ENCODE results near the gene IGFL4. TPM values are rescaled to one million over a fixed set of nuclear protein-coding genes. Genes with fewer than 3 reads are reported as not detected.
"Not testable (repeated sequence)": the region's sequence is repeated elsewhere in the genome, so short reads cannot be mapped to it uniquely, and the experiment has no call there.

Gene IGFL4
- 1.2 TPM for polyA plus RNA-seq (2013, experiment 1 of 4)
- polyA plus RNA-seq (2013, experiment 2 of 4): 0.34 TPM
- polyA plus RNA-seq (2013, experiment 3 of 4): 0.53 TPM
- 0.73 TPM for polyA plus RNA-seq (2013, experiment 4 of 4)

DNA sequence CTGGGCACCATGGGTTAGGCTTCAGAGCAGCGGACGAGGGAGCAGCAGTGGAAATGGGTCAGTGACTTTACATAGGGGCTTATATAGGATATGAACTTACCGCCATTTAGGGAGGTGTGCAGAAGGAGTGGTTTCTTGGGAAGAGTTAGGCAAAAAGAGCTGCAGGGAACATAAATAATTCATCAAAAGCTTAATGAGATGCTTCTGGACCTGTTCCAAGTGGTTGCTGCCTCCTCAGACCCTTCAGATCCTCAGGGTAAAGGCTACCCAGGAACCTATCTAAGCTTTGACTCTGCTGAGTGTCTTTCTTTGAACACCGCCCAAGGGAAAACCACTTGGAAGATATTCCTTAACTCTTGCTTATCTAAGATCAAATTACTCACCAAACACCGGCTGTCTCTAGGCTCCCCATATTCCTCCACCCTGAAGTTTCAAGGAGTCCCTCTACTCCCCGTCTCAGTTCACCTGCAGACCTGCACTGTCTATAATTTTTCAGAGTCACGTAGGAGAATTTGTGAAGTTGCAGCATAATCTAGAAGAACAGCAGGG, at the start of gene IGFL4:
IGFL4 (minus strand) TSS at position 51 of the 549 bp plus-strand sequence; CDS start at position 11, 40 bp downstream.
- WGBS, 2 experiments: 93 to 97% methylated on average over 7 of the region's 7 CpGs
- no peaks in the 10 kb centered on the region for H3K36me3 ChIP-seq (ENCODE audit: control insufficient read depth, insufficient read depth, low read length)
- no peaks in the 10 kb centered on the region for H3K27me3 ChIP-seq (ENCODE audit: control insufficient read depth, insufficient read depth, low read length, poor library complexity, severe bottlenecking)
- no peak within 1 kb of the TSS for H3K4me3 ChIP-seq (ENCODE audit: insufficient read depth, low read depth, low read length)
- H3K4me1 ChIP-seq (ENCODE audit: control insufficient read depth, insufficient read depth, low read length): no peaks in the 10 kb centered on the region
- no peaks in the 10 kb centered on the region for H3K9me3 ChIP-seq (ENCODE audit: control insufficient read depth, low read length)
- H3K27ac ChIP-seq (ENCODE audit: insufficient read depth, low read depth, low read length, poor library complexity, severe bottlenecking): no peak within 1 kb of the TSS

DNA sequence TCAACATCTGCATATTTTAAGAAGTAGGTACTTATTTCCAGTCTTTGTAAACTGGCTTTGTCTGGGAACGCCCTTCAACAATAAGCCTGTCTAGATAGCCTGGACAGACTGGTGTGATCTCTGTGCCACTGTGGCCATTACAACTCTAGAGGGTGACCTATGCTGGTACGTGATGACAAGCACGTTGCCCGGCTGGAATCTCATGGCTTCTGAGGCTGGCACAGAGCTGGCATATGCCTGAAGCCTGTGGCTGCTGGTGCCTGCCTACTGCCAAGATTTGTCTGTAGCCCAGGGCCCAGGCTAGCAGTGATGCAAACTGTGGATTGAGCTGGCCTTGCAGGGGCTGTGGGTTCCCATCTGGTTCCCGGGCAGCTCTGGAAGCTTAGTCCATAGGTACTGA, 49.6 kb upstream of the IGFL4 start:
- Histone ChIP-seq H3K36me3 (ENCODE audit: control insufficient read depth, insufficient read depth, low read length) (no peaks in the 10 kb centered on the region), H3K9me3 (ENCODE audit: control insufficient read depth, low read length) (no peaks in the 10 kb centered on the region), H3K4me3 (ENCODE audit: insufficient read depth, low read depth, low read length) (no peak overlapping the region), H3K27me3 (ENCODE audit: control insufficient read depth, insufficient read depth, low read length, poor library complexity, severe bottlenecking) (no peaks in the 10 kb centered on the region), H3K27ac (ENCODE audit: insufficient read depth, low read depth, low read length, poor library complexity, severe bottlenecking) (no peak overlapping the region), H3K4me1 (ENCODE audit: control insufficient read depth, insufficient read depth, low read length) (no peaks in the 10 kb centered on the region)
- WGBS, 2 experiments: 94% methylated on average over 5 of the region's 5 CpGs

DNA sequence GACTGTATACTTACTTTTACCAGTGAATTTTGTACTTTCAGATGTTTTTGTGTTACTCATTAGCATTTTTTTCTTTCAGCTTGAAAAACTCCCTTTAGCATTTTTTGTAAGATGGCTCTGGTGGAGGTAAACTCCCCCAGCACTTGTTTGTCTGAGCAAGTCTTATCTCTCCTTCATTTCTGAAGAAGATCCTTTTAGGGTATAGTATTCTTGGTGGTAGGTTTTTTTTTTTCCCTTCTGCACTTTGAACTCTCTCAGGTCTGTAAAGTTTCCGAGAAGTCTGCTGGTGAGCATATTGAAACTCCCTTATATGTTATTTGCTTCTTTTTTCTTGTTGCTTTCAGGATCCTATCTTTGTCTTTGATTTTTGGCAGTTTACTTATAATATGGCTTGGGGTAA, 48.6 kb upstream of the IGFL4 start:
- Histone ChIP-seq H3K9me3 (ENCODE audit: control insufficient read depth, low read length) (no peaks in the 10 kb centered on the region), H3K4me1 (ENCODE audit: control insufficient read depth, insufficient read depth, low read length) (no peaks in the 10 kb centered on the region), H3K36me3 (ENCODE audit: control insufficient read depth, insufficient read depth, low read length) (no peaks in the 10 kb centered on the region), H3K4me3 (ENCODE audit: insufficient read depth, low read depth, low read length) (no peak overlapping the region), H3K27ac (ENCODE audit: insufficient read depth, low read depth, low read length, poor library complexity, severe bottlenecking) (no peak overlapping the region), H3K27me3 (ENCODE audit: control insufficient read depth, insufficient read depth, low read length, poor library complexity, severe bottlenecking) (no peaks in the 10 kb centered on the region)
- WGBS, 2 experiments: no CpG with 5 or more reads among the region's 1 CpG

DNA sequence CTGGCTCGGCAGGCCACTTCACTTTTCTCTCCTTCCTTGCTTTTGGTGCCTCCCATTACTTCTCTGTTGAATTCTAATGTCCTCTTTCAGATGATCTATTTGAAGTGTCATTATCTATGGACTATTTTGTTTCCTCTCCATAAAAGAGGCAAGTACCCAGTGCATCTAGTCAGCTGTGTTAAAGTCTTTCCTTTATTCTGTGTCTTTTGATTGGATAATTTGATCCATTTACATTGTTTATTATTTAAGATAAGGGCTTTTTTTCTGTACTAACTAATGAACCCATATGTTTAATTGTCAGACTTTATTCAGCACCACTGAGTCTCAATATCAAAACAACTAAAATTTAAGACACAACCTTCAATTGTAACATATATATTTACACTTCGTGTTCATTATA, 47.3 kb upstream of the IGFL4 start:
- Histone ChIP-seq H3K27me3 (ENCODE audit: control insufficient read depth, insufficient read depth, low read length, poor library complexity, severe bottlenecking) (no peaks in the 10 kb centered on the region), H3K4me3 (ENCODE audit: insufficient read depth, low read depth, low read length) (no peak overlapping the region), H3K36me3 (ENCODE audit: control insufficient read depth, insufficient read depth, low read length) (no peaks in the 10 kb centered on the region), H3K4me1 (ENCODE audit: control insufficient read depth, insufficient read depth, low read length) (no peaks in the 10 kb centered on the region), H3K27ac (ENCODE audit: insufficient read depth, low read depth, low read length, poor library complexity, severe bottlenecking) (no peak overlapping the region), H3K9me3 (ENCODE audit: control insufficient read depth, low read length) (no peaks in the 10 kb centered on the region)
- 93 to 100% methylated on average over 2 of the region's 2 CpGs for WGBS, 2 experiments

DNA sequence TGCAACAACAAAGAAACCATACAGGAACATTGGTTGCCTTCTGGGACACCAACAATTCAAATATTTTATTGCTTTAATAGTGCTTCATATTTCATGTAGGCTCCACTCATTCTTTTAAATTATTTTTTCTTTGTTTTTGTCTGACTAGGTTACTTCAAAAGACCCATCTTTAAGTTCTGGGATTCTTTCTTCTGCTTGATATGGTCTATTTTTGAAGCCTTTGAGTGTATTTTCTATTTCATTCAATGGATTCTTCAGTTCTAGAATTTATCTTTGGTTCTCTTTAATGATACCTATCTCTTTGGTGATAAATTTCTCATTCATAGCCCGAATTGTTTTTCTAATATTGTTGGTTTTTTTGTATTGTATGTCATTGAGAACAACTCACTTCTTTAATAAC, 45.1 kb upstream of the IGFL4 start:
- no CpG with 5 or more reads among the region's 1 CpG for WGBS, 2 experiments
- H3K9me3 ChIP-seq (ENCODE audit: control insufficient read depth, low read length): no peaks in the 10 kb centered on the region

DNA sequence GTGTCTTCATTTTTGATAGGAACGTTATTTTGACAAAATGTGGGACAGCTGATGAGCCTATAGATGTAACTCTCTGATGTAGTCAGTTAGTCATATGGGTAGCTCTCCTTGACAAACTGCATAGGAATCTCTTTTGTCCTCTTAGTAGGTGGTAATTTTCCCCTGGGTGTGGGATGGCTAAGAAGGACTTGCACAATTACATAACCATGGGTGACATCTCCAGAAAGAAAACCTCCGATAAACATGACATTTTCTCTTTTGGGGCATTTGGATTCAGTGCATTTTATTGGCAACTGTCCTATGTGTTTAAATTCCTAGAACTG, 41.9 kb upstream of the IGFL4 start:
- H3K4me1 ChIP-seq (ENCODE audit: control insufficient read depth, insufficient read depth, low read length): no peaks in the 10 kb centered on the region
- H3K27me3 ChIP-seq (ENCODE audit: control insufficient read depth, insufficient read depth, low read length, poor library complexity, severe bottlenecking): peaks cover 6% of the 10 kb centered on the region
- 43 to 60% methylated on average over 2 of the region's 2 CpGs for WGBS, 2 experiments
- no peaks in the 10 kb centered on the region for H3K9me3 ChIP-seq (ENCODE audit: control insufficient read depth, low read length)
- no peak overlapping the region for H3K27ac ChIP-seq (ENCODE audit: insufficient read depth, low read depth, low read length, poor library complexity, severe bottlenecking)
- no peak overlapping the region for H3K4me3 ChIP-seq (ENCODE audit: insufficient read depth, low read depth, low read length)
- no peaks in the 10 kb centered on the region for H3K36me3 ChIP-seq (ENCODE audit: control insufficient read depth, insufficient read depth, low read length)

More for the DNA sequence above, 45.1 kb upstream of the IGFL4 start:
- Histone ChIP-seq H3K36me3 (ENCODE audit: control insufficient read depth, insufficient read depth, low read length) (no peaks in the 10 kb centered on the region), H3K4me3 (ENCODE audit: insufficient read depth, low read depth, low read length) (no peak overlapping the region), H3K4me1 (ENCODE audit: control insufficient read depth, insufficient read depth, low read length) (no peaks in the 10 kb centered on the region), H3K27ac (ENCODE audit: insufficient read depth, low read depth, low read length, poor library complexity, severe bottlenecking) (no peak overlapping the region), H3K27me3 (ENCODE audit: control insufficient read depth, insufficient read depth, low read length, poor library complexity, severe bottlenecking) (no peaks in the 10 kb centered on the region)

DNA sequence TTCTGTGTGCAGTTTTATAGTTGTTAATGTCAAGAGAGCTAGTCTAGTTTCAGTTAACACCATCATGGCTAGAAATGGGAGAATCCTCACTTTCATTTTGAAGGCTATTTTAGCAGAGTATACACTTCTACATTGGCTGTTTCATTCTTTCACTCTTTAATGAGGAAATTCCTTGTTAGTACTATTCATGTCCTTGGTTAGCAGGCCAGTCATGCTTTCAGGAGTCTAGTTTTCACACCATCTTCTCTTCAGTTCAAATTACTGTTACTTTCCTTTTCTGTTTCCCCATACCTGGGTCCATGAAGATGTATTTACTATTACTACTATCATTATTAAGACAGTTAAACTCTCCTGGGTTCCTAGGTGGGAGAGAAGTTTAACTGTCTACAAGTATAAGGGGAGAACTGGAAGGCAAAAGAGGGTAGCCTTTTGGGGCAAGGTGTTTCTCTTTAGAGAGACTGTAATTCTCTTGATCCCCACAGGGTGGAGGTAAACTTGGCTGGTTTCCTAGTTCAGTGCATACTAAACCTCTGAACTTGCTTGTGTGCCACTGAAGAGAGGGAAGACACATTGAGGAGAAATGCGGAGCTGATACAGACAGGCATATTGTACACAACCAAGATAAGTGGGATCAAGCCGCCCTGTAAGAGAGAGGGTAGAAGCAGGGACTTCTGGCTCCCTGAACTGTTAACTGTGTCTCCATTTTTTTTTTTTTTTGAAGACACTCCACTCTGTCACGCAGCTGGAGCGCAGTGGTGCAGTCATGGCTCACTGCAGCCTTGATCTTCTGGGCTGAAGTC, 41.3 kb upstream of the IGFL4 start:
- H3K27me3 ChIP-seq (ENCODE audit: control insufficient read depth, insufficient read depth, low read length, poor library complexity, severe bottlenecking): peaks cover 11% of the 10 kb centered on the region
- H3K36me3 ChIP-seq (ENCODE audit: control insufficient read depth, insufficient read depth, low read length): no peaks in the 10 kb centered on the region
- 56 to 60% methylated on average over 4 of the region's 4 CpGs for WGBS, 2 experiments
- H3K4me3 ChIP-seq (ENCODE audit: insufficient read depth, low read depth, low read length): no peak overlapping the region
- H3K4me1 ChIP-seq (ENCODE audit: control insufficient read depth, insufficient read depth, low read length): no peaks in the 10 kb centered on the region
- H3K27ac ChIP-seq (ENCODE audit: insufficient read depth, low read depth, low read length, poor library complexity, severe bottlenecking): no peak overlapping the region
- H3K9me3 ChIP-seq (ENCODE audit: control insufficient read depth, low read length): no peaks in the 10 kb centered on the region

DNA sequence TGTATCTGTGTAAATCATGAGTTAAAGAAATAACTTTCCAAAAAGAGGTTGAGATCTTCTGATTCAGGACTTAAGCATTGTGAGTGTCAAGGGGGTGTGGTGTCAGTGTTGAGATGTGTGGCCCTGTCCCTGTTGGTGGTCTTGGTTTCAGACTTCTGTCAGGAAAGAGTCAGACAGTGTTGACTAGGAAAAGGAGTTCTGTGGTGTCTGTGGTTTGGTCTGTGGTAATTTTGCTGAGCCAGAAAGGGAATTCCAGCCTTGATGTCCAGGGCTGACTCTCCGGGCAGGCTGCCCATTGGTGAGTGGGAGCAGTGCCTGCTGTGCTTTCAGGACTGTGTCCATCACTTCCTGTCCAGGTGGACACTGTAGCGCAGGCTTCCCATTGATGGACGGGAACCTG, 39.8 kb upstream of the IGFL4 start:
- Histone ChIP-seq H3K4me1 (ENCODE audit: control insufficient read depth, insufficient read depth, low read length) (no peaks in the 10 kb centered on the region), H3K36me3 (ENCODE audit: control insufficient read depth, insufficient read depth, low read length) (no peaks in the 10 kb centered on the region), H3K4me3 (ENCODE audit: insufficient read depth, low read depth, low read length) (no peak overlapping the region), H3K9me3 (ENCODE audit: control insufficient read depth, low read length) (no peaks in the 10 kb centered on the region), H3K27me3 (ENCODE audit: control insufficient read depth, insufficient read depth, low read length, poor library complexity, severe bottlenecking) (peaks cover 27% of the 10 kb centered on the region), H3K27ac (ENCODE audit: insufficient read depth, low read depth, low read length, poor library complexity, severe bottlenecking) (no peak overlapping the region)
- WGBS, 2 experiments: 91 to 94% methylated on average over 3 of the region's 3 CpGs

DNA sequence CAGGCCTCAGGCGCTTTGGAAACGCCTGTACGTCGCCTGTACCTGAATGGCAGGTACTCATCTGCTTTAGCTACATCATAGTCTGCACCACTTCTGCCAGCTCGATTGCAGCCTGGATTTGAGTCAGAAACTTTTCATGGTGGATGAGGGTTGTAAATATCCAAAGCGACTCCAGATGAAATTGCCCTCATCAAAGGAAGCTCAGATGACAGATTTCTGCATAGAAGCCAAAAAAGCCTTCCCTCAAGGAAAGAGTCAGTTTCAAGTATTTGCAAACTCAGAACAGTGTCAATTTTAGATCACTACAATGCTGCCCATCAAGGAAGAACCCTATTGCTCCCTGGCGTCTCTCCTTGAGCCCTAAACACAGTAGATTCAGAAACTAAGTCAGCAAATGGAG, 38.8 kb upstream of the IGFL4 start:
- Histone ChIP-seq H3K27me3 (ENCODE audit: control insufficient read depth, insufficient read depth, low read length, poor library complexity, severe bottlenecking) (peaks cover 37% of the 10 kb centered on the region), H3K9me3 (ENCODE audit: control insufficient read depth, low read length) (no peaks in the 10 kb centered on the region), H3K4me1 (ENCODE audit: control insufficient read depth, insufficient read depth, low read length) (no peaks in the 10 kb centered on the region), H3K27ac (ENCODE audit: insufficient read depth, low read depth, low read length, poor library complexity, severe bottlenecking) (no peak overlapping the region), H3K36me3 (ENCODE audit: control insufficient read depth, insufficient read depth, low read length) (no peaks in the 10 kb centered on the region), H3K4me3 (ENCODE audit: insufficient read depth, low read depth, low read length) (no peak overlapping the region)
- 94% methylated on average over 7 of the region's 7 CpGs for WGBS, 2 experiments

DNA sequence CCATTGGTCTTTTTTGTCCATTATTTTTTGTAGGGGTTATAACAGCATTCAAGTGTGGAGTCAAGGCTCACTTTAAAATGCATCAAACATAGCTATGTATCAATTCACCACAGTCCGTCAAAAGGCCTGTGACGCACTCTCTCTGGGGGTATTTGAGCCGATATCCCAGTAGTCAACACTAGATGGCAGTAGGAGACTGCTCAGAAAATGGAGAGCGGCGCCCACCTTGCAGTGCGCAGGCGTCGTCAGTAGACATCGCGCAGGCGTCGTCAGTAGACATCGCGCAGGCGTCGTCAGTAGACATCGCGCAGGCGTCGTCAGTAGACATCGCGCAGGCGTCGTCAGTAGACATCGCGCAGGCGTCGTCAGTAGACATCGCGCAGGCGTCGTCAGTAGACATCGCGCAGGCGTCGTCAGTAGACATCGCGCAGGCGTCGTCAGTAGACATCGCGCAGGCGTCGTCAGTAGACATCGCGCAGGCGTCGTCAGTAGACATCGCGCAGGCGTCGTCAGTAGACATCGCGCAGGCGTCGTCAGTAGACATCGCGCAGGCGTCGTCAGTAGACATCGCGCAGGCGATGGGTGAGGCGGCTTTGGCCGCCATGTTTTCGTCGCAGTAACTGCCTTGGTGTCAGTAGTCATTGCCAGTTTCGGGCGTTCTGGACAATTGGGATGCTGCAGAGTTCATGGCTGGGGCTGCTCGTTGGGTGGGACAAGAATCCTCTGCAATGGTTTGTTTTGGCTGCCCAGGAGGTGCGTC, 38.0 kb upstream of the IGFL4 start:
- not testable (repeated sequence) for H3K9me3 ChIP-seq (ENCODE audit: control insufficient read depth, low read length); H3K4me3 ChIP-seq (ENCODE audit: insufficient read depth, low read depth, low read length); H3K27ac ChIP-seq (ENCODE audit: insufficient read depth, low read depth, low read length, poor library complexity, severe bottlenecking); H3K4me1 ChIP-seq (ENCODE audit: control insufficient read depth, insufficient read depth, low read length); H3K36me3 ChIP-seq (ENCODE audit: control insufficient read depth, insufficient read depth, low read length)
- WGBS, 2 experiments: 78 to 81% methylated on average over 35 to 36 of the region's 71 CpGs
- H3K27me3 ChIP-seq (ENCODE audit: control insufficient read depth, insufficient read depth, low read length, poor library complexity, severe bottlenecking): peaks cover 41% of the 10 kb centered on the region
